IgD-negative memory B cell (primary cell): ENCODE measurements around the gene PPP1CB. TPM values are rescaled to one million over a fixed set of nuclear protein-coding genes. Genes with fewer than 3 reads are reported as not detected.

Source experiments
- H3K27ac Mint-ChIP-seq, 3 donors: one replicate each; pipeline ENCODE4 v1.8.0; 2020 to 2022; ENCODE audit warnings: mild to moderate bottlenecking in 3 of 3, mixed read lengths in 3 of 3, moderate library complexity in 1 of 3
- H3K27me3 Mint-ChIP-seq: one replicate; pipeline ENCODE4 v1.8.0; 2021; ENCODE audit warnings: mixed read lengths
- H3K36me3 Mint-ChIP-seq: one replicate; pipeline ENCODE4 v1.8.0; 2020; ENCODE audit warnings: mild to moderate bottlenecking, mixed read lengths
- H3K4me1 Mint-ChIP-seq, 3 donors: one replicate each; pipeline ENCODE4 v1.8.0; 2020 to 2022; ENCODE audit warnings: mixed read lengths in 3 of 3, mild to moderate bottlenecking in 1 of 3
- H3K4me3 Mint-ChIP-seq, 4 donors: one replicate each; pipeline ENCODE4 v1.8.0; 2020 to 2022; ENCODE audit warnings: mild to moderate bottlenecking in 4 of 4, mixed read lengths in 4 of 4, moderate library complexity in 3 of 4
- H3K9me3 Mint-ChIP-seq, 3 donors: one replicate each; pipeline ENCODE4 v1.8.0; 2020 to 2021; ENCODE audit warnings: mixed read lengths in 3 of 3, mild to moderate bottlenecking in 1 of 3
- polyA plus RNA-seq: library from polyadenylated mRNA; unstranded; fragments of 300-500 nt; fragmentation: Illumina TruSeq; gene quantifications from one replicate; pipeline ENCODE4 v1.2.3, GENCODE V29; 2021

PPP1CB gene
- polyA plus RNA-seq, 1 donor from 2014 or later = 63.6 TPM

DNA sequence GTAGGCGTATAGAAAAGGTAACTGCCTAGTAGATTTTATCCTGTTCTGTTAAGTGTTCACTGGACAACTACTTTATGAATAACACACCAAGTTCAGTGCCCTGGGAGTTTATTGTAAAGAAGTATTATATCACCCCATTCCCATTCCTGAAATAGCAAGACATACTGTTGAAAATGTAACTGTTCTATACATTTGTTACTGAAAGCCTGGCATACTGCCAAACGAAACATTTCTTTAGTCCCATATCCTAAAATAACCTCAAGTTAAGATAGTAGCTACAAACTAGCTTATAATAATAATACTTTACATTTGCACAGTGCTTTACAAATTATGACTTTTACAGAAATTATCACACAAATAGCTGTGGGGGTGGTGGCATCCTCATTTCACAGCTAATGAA is 84.2 kb downstream of the PPP1CB start:
- H3K36me3 Mint-ChIP-seq = no peaks in the 10 kb centered on the region
- H3K27ac Mint-ChIP-seq = no peak overlapping the region
- H3K27me3 Mint-ChIP-seq = no peaks in the 10 kb centered on the region
- H3K4me3 Mint-ChIP-seq = no peak overlapping the region
- H3K4me1 Mint-ChIP-seq = no peaks in the 10 kb centered on the region
- H3K9me3 Mint-ChIP-seq = no peaks in the 10 kb centered on the region

DNA sequence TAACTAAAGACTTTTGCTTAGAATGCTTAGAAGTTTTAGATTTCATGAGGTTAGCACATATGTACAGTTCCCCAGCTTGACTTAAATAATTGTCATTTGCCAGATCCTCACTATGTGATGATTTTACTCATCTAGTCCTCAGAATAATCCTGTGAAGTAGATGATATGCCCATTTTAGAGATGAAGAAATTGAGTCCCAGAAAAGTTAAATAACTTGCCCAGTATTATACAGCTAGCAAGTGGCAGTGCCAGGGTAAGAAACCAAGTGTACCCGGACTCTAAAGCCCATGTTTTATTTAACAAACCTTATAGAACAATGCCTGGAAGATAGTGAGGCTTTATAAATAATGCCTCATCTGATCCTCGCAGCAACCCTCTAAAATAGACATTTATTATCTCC is 87.3 kb downstream of the PPP1CB start:
- no peaks in the 10 kb centered on the region for H3K27me3 Mint-ChIP-seq
- no peak overlapping the region for H3K27ac Mint-ChIP-seq
- no peak overlapping the region for H3K4me3 Mint-ChIP-seq
- H3K9me3 Mint-ChIP-seq = no peaks in the 10 kb centered on the region
- peaks cover 0 to 1% (median 0%) of the 10 kb centered on the region in 3 donors for H3K4me1 Mint-ChIP-seq
- peaks cover under 1% of the 10 kb centered on the region for H3K36me3 Mint-ChIP-seq

DNA sequence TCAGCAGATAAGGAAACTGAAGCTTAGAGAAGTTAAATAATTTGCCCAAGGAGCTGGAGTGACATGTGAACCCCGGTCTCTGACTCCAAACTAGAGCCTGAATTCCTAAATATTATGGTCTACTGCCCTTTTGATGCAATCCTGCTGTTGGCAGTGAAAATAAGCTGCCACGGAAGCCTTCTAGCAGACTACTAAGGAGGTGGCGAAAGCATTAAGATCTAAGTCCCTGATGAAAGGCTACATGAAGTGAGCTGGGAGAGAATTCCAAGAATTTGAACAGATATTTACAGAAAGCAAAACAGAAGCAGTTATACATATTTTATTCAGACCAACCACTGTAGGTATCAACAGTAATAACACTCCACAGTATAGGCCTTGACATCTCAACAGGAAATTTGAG is 90.4 kb downstream of the PPP1CB start:
- H3K4me1 Mint-ChIP-seq = peaks cover 0 to 3% (median 0%) of the 10 kb centered on the region in 3 donors
- peaks cover 4% of the 10 kb centered on the region for H3K36me3 Mint-ChIP-seq
- H3K4me3 Mint-ChIP-seq = no peak overlapping the region
- H3K9me3 Mint-ChIP-seq = no peaks in the 10 kb centered on the region
- no peaks in the 10 kb centered on the region for H3K27me3 Mint-ChIP-seq
- H3K27ac Mint-ChIP-seq = no peak overlapping the region

Other genes starting within 250 kb of the PPP1CB start
- 0.30 TPM for gene SPDYA, start 59.0 kb downstream of the PPP1CB start, polyA plus RNA-seq
- 20.0 TPM for gene TRMT61B, start 118.5 kb downstream of the PPP1CB start, polyA plus RNA-seq
- gene WDR43, start 142.8 kb downstream of the PPP1CB start, polyA plus RNA-seq = 38.0 TPM
- 0.28 TPM for gene TOGARAM2, start 229.5 kb downstream of the PPP1CB start, polyA plus RNA-seq